Measurements from ENCODE around the gene BCAS3.
A peak's percentile ranks its signal among the peaks of the same experiment; 100 is the strongest.

BCAS3 gene

DNA sequence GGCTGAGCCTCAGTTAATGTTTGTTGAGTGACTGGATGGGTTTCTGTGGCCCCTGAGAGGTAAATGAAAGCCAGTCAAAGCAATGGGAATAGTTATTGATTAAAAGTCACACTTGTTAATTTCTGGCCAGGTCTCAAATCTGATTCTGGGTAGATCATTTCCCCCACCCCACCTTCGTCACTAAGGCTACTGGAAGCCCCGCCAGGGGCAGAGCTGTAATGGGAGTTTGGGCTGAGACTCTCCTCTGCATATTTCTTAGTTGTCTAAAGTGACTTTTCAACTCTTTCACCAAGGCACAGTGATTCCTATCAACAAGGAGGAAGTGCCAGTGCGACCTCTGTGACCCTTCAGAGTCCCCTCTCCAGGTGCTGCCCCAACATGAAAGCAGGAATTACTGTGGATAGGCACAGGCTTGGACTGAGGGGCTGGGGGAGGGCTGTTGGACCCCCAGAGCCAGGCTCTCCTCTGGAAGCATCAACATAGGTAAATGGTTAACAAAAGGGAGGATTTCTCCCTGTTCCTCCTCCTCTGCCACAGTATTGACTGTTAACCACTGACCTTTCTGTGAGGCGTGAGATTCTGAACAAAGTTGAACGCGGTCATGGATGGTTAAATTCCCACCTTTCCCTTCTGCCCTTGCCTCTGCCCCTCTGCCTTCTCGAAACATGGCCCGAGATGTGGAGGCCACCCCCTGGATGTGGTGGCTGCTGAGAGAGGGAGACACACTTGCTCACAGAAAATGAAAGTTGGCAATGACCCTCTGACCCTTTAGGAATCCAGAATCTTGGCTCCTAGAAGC is 701.2 kb downstream of the BCAS3 start:
- no peak for DNase-seq

DNA sequence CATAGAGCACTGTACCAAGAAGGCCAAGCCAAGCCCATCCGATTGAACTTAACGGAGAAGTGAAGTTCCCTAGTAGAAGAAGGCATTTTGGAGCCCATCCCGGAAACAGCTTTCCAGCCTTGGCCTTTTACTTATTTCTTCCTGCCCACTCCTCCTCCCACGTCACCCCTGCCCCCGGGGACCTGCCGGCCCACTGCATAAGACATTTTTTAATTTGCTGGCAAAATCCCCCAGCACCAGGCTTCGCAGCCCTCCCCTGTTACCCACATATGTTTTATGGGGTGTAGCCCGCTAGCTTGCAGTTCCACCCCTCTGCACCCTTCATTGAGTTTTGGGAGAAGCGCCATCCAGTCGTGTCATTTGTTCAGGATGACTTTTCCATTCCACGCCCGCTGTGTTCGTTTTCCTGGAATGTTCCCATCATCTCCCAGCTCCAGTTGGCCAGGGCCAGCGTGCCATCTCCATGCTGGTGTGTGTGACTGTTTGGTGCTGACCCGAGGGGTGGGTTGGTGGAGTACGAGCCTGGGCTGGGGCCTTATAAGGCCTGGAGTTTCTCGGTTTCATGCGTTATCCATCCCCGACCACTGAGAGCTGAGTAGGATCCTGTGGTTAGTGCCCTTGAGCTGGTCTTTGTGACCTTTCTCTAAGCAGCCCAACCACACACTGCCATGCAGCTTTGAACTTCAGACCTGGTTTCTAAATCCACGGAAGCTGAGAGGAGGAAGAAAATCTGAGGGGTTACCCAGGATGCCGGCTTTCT is 702.0 kb downstream of the BCAS3 start:
- DNase-seq, result no peak

DNA sequence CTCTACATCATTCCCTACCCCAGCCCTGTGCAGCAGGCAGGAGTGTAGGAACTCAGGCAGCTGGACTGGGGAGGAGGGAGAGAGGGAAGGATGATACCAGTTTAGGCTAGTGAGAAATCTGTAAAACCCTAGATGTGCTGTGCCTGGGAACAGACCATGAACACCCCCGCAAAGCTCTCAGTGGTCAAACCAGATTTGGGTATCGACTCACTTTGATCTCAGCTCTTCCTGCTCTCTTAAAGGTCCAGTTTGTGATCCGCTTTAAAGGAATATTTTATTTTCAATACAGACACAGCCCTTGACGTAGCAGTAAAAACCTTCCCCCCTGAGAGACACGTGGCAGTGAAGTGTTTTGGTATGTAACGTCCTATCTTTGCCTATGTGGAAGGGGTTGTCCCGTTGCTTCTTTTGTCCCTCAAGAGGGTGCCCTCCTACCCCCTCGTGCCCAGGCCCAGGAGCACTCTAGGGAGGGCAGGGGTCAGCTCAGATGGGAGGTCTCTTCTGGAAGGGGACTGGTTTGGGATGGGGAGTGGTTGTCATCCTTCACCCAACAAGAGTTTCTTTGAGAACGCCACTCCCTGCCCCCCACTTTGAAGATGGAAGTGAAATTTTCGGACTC is 702.7 kb downstream of the BCAS3 start:
- no peak for DNase-seq

DNA sequence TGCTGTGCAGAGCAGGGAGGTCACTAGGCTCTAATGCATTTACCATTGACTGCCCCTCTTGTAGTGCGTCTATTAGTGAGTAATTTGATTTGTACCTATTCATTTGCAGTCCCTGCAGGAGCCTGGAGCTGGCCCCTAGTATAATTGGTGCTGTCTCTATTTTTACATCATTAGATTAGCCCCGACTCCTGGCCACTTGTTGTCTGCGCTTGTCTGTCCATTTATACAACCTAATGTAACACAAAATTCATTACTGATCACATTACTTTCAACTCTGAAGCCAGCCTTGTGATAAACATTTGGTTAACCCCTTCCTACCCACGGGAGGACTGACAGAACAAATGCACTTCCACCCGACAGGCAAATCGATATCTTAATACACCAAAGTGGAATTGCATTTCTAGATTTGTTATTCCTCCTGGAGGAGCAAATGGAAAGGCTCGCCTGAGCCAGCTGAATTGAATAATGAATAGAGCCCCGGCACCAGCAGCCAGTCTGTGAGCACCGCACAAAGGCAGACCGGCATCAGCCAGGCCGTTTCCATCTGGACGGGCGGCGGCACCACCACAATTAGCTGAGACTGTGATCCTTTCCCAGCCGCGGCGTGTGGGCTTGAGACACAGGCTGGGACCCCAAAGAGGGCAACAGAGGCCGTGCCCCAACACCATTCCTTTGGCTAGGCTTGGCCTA is 703.3 kb downstream of the BCAS3 start:
- DNase-seq, result no peak

DNA sequence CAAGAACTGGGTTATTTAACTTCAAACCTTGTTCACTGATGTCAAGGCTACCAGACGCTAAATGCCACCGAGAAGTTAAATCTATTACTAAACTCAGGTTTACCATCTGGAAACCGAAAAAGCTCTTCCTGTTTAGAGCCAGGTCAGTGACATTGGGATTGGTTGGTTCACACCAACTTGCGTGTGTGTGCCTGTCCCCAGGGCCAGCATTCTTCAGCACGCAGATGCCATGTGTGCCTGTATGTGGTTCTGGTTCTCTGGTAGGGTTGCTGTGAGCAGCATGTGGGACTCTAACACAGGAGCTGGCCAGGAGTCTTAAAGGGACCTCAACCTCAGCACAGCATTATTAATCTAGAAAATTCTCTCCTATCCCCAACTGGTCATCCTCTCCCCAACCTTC is 703.9 kb downstream of the BCAS3 start:
- DNase-seq, result no peak

DNA sequence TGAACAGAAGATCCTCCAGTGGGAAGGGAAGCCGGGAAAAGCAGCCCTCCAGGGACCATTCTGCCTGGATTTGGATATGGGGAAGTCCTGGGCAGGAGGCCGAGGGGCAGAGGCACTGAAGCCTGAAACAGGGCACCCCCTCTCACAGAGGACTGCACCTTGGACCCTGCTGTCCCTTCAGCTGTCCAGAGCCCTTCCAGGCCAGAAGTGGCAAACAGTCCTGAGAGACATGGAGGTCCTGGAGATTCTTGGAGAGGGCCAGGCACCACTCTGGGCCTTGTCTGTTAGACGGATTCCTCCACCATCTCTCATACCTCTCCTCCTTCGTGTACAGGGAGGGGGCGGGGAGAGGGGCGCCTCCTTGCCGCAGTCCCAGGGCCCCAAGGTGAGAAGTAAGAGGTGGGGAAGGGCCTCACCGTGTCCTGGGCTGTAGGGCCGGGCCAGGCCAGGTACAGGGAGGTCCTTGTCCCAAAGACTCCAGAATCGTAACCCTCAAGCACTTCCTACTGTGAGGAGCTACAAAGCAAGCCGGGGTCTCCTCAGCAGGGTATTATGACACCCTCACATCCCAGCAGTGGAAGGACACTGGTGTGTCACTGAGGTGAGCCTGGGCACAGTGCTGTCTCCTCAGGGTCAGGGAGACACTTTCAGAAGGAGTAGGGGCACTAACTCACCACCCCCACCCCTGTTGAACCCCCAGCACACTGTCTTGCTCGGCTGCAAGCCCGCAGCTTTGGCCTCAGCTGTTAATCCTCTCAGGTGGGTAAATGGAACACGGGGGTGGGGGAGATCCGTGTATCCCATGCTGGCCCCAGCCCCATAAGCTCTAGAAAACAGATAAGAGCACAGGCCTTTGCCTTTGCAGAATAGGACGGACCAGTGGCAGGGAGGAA is 705.4 kb downstream of the BCAS3 start:
- no peak for DNase-seq

DNA sequence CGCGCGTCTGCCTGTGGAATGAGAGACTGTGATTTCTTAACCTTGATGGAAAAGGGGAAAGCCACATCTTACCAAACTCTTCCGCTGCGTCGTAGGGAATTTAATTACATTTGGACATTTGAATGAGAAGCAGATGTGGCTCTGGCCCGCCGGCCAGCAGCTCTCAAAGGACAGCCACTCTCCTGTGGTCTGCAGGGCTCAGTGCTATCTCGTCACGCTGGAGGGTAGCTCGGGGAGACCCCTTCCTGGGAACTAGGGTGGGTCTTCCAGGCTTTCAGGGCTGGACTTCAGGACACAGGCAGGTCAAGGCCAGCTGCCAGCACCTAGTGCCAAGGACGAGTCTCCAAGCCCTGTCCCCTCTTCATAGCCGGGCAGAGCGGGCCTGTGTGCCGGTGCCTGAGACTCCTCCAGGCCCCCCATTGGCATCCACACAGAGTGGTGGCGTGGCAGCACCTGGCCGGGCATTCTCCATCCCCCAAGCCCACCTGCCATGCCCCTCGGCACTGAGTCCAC is 706.1 kb downstream of the BCAS3 start:
- no peak for DNase-seq

DNA sequence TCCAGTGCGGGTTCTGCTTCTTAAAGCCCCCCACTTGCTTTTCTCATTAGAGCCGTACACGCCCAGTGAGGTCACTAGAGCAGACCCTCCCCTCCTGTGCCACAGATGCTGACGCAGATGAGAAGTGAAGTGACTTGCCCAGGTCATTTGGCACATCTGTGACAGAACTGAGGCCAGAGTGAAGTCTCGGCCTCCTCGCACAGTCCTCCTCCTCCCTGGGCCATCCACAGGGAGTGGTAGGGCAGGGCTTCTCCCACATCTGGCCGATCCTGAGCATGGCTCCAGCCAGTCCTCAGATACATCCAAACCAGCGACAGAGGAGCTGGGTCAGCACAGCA is 706.7 kb downstream of the BCAS3 start:
- DNase-seq, result no peak

DNA sequence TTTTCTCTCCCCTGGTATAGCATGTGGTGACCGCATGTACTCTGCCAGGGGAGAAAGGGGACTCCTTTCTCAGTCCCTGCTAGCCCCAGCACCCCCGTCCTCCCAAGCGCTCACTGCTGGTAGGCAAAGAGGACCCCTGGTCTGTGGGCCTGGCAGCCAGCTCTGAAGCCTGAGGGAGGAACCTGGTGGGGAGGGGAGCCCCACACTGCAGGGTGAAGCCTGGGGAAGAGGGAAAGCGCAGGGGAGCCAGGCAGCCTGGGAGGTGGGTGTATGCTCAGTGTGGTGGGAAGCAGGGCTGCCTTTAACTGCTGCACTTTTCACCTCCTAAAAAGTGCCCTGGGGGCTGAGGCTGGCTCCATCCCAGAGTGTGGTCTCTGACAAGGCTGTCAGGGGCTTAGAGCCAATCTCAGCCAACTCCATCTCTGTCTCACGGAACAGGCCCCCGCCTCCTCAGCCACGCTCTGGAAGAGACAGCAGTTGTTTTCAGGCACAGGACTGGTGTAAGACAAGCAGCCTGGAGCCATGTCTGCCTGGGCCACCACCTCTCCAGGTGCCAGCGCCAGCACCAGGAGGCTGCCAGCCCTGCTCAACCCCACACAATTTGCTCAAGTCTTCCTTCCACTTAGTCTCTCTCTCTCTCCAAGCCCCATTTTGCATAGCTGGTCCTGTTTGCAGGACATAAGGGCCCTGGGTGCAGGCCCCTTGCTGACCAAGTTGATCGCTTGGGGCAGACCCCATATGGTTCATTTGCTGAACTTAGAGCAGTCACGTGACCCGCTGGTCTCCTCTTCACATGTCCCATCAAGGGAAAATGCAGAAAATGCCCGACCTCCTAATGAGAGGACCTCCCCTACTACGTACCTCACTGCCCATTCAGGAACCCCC is 707.3 kb downstream of the BCAS3 start:
- DNase-seq, result no peak

DNA sequence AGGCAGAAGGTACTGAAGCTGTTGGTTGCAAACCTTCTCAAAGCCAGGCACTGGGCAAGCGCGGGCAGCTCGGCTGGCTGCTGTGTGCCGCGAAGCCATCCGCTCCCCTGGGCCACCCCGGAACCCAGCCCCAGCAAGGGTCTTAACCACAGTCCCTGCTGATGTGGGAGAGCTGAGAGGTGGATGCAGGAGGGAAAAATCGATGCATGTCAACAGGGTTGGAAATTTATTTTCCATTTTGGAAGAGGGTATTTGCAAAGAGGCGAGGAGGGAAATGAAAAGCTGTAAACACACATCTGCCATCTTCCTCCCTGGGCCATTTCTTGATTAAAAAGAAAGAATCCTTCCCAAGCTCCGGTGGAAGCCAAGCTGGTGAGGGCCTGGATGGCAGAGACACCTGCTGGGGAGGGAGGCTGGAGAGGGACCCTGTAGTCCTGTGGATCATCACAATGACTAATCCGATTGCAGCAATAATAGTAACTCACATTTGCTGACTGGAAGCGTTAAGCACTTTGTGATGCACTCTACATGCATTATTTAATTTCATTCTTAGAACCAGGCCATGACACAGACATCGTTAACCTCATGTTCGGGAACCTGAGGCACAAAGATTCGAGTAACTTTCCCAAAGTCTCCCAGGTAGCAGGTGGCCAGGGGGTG is 708.1 kb downstream of the BCAS3 start:
- DNase-seq, result no peak

DNA sequence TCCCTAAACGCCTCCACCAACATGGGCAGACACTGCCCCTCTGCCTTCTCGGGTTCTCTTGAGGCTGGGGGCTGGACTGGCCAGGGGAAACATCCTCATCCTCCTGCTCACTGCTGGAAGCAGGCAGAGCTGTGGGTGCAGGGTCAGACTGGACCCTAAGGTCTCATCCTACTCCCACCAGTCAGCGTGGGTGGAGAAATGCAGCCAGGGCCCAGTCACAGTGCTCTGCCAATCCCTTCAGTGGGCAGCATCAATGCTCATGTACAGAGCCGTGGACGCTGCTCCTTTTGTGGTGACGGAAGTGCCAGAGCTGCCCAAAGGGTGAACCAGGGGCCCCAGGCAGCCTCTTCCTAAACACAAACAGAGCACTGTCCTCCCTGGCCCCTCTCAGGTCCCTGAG is 708.6 kb downstream of the BCAS3 start:
- no peak for DNase-seq

DNA sequence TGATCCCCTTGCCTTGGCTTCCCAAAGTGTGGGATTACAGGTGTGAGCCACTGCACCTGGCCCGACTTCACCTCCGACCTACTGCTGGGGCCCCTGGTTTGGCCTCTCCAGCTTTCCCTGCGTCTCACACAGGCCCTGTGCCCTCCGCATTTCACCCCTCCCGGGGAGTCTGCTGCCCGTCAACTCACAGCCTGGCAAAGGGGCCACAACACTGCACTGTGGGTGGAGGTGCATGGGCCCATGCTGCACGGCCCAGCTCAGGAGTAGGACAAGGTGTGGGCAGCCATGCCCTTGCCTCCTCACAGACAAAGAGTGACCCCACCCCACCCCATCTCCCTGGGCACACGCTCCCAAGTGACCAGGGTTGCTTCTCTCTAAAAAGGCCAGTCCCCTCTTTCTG is 709.4 kb downstream of the BCAS3 start:
- DNase-seq, result no peak

DNA sequence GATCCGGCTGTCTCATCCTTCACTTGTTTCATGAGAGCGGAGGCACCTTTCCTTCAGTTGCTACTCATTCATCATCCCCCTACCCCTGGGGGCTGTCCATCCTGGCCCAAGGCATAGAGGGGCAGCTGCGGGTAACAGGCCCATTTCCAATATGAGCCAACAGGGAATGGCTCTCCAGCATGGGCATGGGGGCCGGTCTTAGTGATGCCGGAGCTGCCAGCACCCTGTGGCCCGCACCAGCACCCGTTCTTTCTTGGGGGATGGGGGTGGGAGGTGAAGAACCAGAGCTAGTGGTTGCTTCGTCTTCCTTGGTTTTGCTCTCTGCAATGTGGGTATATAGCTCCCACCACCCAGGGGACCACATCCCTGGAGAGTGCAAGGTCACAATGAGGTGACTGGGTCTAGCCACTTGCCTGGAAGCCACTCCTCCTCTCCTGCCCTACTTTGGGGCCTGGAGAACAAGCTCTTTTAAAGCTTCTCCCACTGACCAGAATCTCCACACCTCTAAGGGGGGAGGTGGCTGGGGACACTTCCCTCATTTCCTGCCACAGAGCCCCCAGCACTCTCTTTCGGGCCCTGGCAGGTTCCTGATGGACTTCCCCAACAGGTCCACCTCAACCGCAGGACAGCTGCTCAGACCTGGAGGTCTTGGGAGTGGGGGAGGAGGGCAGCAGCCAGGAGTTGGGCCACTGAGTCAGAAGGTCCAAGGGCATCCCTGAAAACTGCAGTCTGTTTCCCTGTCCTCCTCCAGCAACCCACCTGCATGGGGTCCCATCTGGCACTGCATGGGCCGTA is 710.1 kb downstream of the BCAS3 start:
- DNase-seq, result no peak

DNA sequence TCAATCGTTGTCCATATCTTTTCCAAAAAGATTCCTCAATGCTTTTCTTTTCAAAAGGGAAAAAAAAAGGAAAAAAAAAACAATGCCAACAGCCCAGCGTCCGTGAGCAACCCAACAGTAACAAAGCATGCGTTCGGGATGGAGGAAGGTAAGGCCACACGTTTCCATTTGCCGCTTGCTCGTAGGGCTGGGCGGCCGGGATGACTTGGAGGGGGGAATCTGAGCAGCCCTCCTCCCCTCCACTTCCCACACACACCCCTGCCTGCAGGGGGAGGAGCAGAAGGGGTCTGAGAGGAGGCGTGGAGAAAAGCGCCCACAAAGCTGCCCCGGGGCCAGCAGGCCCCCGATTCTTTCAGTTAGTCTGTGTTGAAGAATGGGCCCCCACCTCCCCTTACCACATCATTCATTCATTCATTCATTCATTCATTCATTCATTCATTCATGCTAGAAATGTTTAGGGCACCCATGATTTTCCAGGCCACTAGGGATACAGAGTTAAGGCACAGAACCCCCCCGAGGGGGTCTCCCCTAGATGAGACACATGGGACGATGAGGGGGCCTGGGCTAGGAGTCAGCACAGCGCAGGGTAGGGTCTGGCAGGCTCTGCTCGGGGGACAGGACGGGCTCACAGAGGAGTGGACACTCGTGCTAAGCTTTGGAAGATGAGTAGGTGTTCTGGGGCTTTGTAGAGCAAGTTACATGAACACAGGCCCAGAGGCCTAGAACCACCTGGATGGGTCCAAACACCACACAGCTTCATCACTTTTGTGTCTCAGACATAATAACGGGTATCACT is 711.1 kb downstream of the BCAS3 start:
- DNase-seq, result no peak

DNA sequence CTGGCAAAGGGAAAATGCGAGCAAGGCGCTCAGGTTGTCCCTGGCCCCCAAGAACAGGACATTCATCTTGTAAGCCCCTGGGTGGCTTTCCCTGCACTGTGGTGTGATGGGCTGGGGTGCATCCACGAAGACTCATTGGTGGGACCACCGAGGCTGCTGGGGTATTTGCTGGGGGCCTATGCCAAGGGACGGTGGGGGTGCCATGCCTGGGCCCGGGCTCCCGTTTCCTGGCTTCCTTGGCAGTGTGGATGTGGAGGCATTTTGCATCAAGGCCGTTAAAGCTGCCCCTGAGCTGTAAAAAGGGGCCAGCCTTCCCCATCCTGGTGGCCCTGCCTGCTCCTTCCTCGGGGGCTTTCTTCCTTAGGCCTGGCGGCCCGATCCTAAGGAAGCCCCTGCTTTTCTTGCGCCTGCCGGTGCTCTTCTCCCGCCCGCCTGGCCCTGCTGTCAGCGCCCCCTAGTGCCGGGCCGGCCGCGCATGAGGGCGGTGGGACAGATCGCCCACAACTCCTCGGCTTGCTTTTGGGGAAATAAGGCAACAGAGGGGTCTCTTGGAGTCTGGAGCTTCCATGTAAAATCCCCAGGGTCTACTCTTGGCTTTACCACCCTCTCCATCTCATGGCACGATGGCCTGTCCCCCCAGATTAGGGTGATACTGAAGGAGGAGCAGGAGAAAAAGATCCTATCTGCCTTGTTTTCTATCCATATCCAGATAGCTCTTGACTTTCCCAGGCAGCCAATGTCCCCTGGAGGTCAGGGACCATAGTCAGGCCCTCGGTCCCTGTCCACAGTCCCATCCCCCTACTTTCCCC is 712.2 kb downstream of the BCAS3 start:
- DNase-seq, result peak in 1 of 4 experiments; percentile 19

DNA sequence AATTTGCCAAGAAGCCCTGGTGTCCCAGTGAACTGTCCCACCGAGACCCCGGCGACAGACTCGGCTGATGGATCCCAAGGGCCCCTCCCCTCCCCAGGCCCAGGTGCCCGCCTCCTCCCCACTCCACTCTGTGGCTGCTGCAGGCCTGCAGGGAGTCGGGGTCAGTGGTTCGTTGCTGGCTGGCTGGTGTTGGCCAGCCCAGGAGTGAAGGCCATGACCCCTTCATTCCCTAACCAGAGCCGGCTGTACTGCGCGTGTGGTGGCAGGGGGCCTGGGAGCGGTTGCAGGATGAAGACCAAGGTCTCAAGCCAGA is 712.8 kb downstream of the BCAS3 start:
- no peak for DNase-seq

DNA sequence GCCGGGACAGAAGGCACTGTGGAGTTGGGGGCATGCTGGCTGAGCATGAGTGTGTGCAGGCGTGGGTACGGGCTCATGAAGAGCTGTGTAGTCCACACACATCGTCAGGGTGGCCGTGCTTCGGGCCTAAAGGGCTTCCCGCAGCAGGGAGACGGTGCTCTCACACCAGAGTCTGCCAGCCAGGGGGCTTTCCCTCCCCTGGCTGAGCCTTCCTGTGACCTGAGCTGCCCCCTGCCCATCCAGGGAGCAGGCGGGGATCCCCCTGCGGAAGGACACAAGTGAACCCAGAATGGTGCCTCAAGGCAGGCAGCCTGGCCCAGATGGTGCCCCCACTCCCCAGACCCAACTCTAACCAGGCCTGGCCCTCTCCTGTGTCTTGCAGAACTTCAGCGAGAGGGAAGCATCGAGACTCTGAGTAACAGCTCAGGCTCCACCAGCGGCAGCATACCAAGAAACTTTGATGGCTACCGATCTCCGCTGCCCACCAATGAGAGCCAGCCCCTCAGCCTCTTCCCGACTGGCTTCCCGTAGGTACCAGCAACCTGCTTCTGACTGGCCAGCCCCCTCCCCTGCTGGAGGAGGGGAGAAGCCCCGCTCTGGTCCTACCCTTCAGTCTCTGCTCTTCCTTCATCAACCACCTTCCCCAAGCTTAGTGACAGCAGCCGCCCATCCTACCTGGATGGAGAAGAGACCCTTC is 714.1 kb downstream of the BCAS3 start:
- DNase-seq, result no peak

DNA sequence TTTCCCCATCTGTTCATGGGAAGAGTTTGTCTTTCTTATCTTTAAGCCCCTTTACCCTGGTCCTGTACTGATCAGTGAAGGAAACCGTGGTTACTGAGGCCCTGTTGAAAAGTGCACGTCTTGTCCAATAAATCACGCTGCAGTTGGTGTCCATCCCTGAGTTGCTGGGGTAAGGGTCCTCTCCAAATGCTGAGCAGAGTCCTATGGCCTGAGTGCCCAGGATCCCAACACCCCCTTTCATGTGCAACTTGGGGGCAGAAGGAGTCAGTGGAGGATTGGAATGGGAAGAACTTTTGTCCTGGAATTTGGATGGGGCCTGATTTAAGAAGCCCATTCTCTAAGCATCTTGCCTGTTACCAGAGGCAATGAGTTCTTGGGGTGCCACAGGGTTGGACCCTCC is 715.0 kb downstream of the BCAS3 start:
- DNase-seq, result no peak

All from activated CD4-positive, CD25-positive, alpha-beta regulatory T cell (primary cell).